K562 (cell line): Measurements from ENCODE around the gene KLHL15. TPM values are rescaled to one million over a fixed set of nuclear protein-coding genes. Genes with fewer than 3 reads are reported as not detected.

Experiments
- CBX8 ChIP-seq: fragments of 200-600 bp; sonication (generic); IDR thresholded peaks from 2 replicates; pipeline ENCODE4 v1.6.1; 2012; ENCODE audit warnings: borderline replicate concordance, mixed run types, low read depth, mild to moderate bottlenecking, moderate library complexity, mixed read lengths, low read length, control low read depth, inconsistent platforms; ENCODE audit not compliant: poor library complexity, severe bottlenecking; ENCODE audit errors: extremely low read depth
- DACH1 ChIP-seq: fragments of 450-650 bp; IDR thresholded peaks from 2 replicates; pipeline ENCODE4 v1.6.1; 2018; ENCODE audit not compliant: partially characterized antibody
- EP400 ChIP-seq: fragments of 450-650 bp; IDR thresholded peaks from 2 replicates; pipeline ENCODE4 v1.6.1; 2017; ENCODE audit warnings: antibody characterized with exemption, mild to moderate bottlenecking, moderate library complexity
- FIP1L1 ChIP-seq: fragments of 200-400 bp; formaldehyde crosslinking; IDR thresholded peaks from 2 replicates; pipeline ENCODE4 v1.6.1; 2018; ENCODE audit warnings: mild to moderate bottlenecking, low read depth, low read length; ENCODE audit not compliant: poor library complexity, severe bottlenecking
- MXI1 ChIP-seq: IDR thresholded peaks from 2 replicates; pipeline ENCODE4 v1.6.1; 2011; ENCODE audit warnings: low read depth, mild to moderate bottlenecking, improper control_type of control experiment, low read length
- RBM15 ChIP-seq: fragments of 200-400 bp; formaldehyde crosslinking; IDR thresholded peaks from 2 replicates; pipeline ENCODE4 v1.6.1; 2018; ENCODE audit warnings: mild to moderate bottlenecking, low read length, moderate library complexity; ENCODE audit not compliant: insufficient read depth
- STAG1 ChIP-seq: sonication (generic); formaldehyde crosslinking; IDR thresholded peaks from 2 replicates; pipeline ENCODE4 v1.5.0; 2020; ENCODE audit warnings: missing genetic modification reagents, borderline replicate concordance
- polyA plus RNA-seq, 8 experiments: library from polyadenylated mRNA; depleted of rRNA in 4 of 8; stranded (reverse) in 5 of 8; unstranded in 3 of 8; fragments of >200 nt; fragmentation: Nextera tagmentation in 2 of 8; fragmentation: Illumina TruSeq in 1 of 8; extraction: Ambion mirVana in 2 of 8; extraction: Trizol in 1 of 8; gene quantifications; 2 replicates each; pipeline versions ENCODE4 v1.2.1 to v1.2.3, GENCODE V29; 2011 to 2014; ENCODE audit warnings: inconsistent platforms in 1 of 8, missing spikeins in 1 of 8
- total RNA-seq, 7 experiments: library from RNA; depleted of rRNA in 6 of 7; stranded (reverse); fragments of >200 nt in 6 of 7; fragmentation: Illumina TruSeq in 2 of 7; extraction: Trizol in 2 of 7; gene quantifications; 2 replicates each; pipeline versions ENCODE4 v1.2.1 to v1.2.3, GENCODE V29; 2011 to 2021; ENCODE audit warnings: low replicate concordance in 1 of 7
- TF ChIP-seq, protein P1 (sequence below): sonication (generic); formaldehyde crosslinking; IDR thresholded peaks from 2 replicates; pipeline ENCODE4 v1.8.0; 2022; ENCODE audit warnings: mild to moderate bottlenecking, missing genetic modification reagents
- TF ChIP-seq, protein P2 (sequence below), 2 experiments: fragments of 450-650 bp in 1 of 2; sonication (generic) in 1 of 2; formaldehyde crosslinking in 1 of 2; IDR thresholded peaks; 2 replicates each; pipeline versions ENCODE4 v1.7.1 to v1.9.0; 2016 to 2022; ENCODE audit warnings: inconsistent platforms in 1 of 2, mild to moderate bottlenecking in 1 of 2, missing genetic modification reagents in 1 of 2
- TF ChIP-seq, protein P3 (sequence below): sonication (generic); formaldehyde crosslinking; IDR thresholded peaks from 2 replicates; pipeline ENCODE4 v1.9.0; 2022; ENCODE audit warnings: mild to moderate bottlenecking, missing genetic modification reagents
- TF ChIP-seq, protein P4 (sequence below): fragments of 450-650 bp; IDR thresholded peaks from 2 replicates; pipeline ENCODE4 v1.6.1; 2014; ENCODE audit warnings: low read depth, mild to moderate bottlenecking, moderate library complexity, borderline replicate concordance

Gene KLHL15
- total and polyA plus RNA-seq, 9 of the 15 experiments (the other 6 are each of a cell fraction or from before 2014, with no cell fraction given): 3.0 to 12.4 (median 7.6) TPM

GRCh38 chrX:24025741-24026403 lies 1.1 kb downstream of the KLHL15 start (continued):
- TF ChIP-seq, protein P1, sequence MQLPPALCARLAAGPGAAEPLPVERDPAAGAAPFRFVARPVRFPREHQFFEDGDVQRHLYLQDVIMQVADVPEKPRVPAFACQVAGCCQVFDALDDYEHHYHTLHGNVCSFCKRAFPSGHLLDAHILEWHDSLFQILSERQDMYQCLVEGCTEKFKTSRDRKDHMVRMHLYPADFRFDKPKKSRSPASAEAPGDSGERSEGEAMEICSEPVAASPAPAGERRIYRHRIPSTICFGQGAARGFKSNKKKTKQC (CRISPR knock-in tag): 0 out of 2 replicates have a peak, but pooled peaks have one; percentile 49
- TF ChIP-seq, protein P2, sequence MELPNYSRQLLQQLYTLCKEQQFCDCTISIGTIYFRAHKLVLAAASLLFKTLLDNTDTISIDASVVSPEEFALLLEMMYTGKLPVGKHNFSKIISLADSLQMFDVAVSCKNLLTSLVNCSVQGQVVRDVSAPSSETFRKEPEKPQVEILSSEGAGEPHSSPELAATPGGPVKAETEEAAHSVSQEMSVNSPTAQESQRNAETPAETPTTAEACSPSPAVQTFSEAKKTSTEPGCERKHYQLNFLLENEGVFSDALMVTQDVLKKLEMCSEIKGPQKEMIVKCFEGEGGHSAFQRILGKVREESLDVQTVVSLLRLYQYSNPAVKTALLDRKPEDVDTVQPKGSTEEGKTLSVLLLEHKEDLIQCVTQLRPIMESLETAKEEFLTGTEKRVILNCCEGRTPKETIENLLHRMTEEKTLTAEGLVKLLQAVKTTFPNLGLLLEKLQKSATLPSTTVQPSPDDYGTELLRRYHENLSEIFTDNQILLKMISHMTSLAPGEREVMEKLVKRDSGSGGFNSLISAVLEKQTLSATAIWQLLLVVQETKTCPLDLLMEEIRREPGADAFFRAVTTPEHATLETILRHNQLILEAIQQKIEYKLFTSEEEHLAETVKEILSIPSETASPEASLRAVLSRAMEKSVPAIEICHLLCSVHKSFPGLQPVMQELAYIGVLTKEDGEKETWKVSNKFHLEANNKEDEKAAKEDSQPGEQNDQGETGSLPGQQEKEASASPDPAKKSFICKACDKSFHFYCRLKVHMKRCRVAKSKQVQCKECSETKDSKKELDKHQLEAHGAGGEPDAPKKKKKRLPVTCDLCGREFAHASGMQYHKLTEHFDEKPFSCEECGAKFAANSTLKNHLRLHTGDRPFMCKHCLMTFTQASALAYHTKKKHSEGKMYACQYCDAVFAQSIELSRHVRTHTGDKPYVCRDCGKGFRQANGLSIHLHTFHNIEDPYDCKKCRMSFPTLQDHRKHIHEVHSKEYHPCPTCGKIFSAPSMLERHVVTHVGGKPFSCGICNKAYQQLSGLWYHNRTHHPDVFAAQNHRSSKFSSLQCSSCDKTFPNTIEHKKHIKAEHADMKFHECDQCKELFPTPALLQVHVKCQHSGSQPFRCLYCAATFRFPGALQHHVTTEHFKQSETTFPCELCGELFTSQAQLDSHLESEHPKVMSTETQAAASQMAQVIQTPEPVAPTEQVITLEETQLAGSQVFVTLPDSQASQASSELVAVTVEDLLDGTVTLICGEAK (IDR thresholded peaks at IDR 0.05): no peak
- TF ChIP-seq, protein P2 (CRISPR knock-in tag; IDR thresholded peaks at IDR 0.05): no peak
- TF ChIP-seq, protein P3, sequence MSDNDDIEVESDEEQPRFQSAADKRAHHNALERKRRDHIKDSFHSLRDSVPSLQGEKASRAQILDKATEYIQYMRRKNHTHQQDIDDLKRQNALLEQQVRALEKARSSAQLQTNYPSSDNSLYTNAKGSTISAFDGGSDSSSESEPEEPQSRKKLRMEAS: peak; percentile 53; the same call in 1 of the 2 replicates
- TF ChIP-seq DACH1 (no peak), CBX8 (no peak), MXI1 (no peak), EP400 (peak; percentile 82), FIP1L1 (no peak), RBM15 (no peak), STAG1 (CRISPR knock-in tag) (no peak)
- TF ChIP-seq, protein P4, sequence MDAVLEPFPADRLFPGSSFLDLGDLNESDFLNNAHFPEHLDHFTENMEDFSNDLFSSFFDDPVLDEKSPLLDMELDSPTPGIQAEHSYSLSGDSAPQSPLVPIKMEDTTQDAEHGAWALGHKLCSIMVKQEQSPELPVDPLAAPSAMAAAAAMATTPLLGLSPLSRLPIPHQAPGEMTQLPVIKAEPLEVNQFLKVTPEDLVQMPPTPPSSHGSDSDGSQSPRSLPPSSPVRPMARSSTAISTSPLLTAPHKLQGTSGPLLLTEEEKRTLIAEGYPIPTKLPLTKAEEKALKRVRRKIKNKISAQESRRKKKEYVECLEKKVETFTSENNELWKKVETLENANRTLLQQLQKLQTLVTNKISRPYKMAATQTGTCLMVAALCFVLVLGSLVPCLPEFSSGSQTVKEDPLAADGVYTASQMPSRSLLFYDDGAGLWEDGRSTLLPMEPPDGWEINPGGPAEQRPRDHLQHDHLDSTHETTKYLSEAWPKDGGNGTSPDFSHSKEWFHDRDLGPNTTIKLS: peak; percentile 67
